ENCODE data around the gene FZD10.

The FZD10 gene

DNA sequence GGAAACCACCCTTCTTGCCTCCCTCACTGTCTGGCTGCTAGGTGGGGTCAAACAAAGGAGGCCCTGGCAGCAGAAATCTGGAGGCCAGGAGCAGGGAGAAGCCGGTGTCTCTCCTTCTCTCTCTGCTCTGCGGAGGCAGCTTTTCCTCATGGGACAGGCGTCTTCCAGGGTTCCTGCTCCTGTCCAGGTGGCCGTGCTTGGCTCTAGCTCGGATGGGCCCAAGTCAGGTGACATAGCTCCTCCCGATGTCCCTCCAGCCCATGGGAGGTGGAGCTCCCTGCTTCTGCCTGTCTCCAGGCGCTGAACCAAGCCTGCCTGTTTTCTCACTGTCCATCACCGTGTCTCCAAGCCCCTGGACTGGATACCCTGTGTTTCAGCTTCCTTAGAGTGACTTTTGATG lies 30.5 kb upstream of the FZD10 start:
- DNase-seq (ENCODE audit: low read depth in 1 of 2, low spot score in 1 of 2), result no peak

DNA sequence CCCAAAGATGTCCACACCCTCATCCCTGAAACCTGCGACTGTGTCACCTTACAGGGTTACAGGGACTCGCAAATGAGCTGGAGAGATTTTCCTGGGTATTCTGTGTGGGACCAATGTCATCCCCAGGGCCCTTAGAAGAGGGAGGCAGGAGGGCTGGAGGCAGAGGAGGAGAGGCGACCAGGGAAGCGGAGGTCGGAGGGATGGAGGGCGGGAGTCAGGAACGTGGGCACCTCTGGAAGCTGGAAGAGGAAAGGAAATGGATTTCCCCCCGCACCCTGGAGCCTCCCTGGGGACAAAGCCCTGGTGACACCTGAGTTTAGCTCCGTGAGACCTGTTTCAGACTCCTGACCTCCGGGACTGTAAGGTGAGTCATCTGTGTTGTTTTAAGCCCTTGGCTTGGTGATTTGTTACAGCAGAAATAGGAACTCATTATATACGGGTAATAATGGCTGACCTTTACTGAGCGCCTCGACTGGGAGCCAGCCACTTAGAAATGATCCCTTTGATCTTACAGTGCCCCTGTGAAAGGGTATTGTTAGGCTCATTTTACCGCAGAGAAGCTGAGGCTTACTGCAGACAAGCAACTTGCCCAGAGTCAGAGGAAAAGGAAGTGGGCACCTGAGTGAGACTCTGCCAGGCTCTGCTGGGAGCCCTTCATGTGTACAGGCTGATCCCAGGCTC lies 29.3 kb upstream of the FZD10 start:
- no peak for DNase-seq (ENCODE audit: low read depth in 1 of 2, low spot score in 1 of 2)

GRCh38 chr12:130133851-130134562 lies 28.3 kb upstream of the FZD10 start:
- no peak for DNase-seq (ENCODE audit: low read depth in 1 of 2, low spot score in 1 of 2)

- no peak for DNase-seq (ENCODE audit: low read depth in 1 of 2, low spot score in 1 of 2)
These were observed 27.7 kb upstream of the FZD10 start for GRCh38 chr12:130134563-130134915.

- DNase-seq (ENCODE audit: low read depth in 1 of 2, low spot score in 1 of 2), result no peak
These were observed 25.7 kb upstream of the FZD10 start for GRCh38 chr12:130136509-130137039.

- no peak for DNase-seq (ENCODE audit: low read depth in 1 of 2, low spot score in 1 of 2)
These were observed 24.9 kb upstream of the FZD10 start for GRCh38 chr12:130137040-130138018.

DNA sequence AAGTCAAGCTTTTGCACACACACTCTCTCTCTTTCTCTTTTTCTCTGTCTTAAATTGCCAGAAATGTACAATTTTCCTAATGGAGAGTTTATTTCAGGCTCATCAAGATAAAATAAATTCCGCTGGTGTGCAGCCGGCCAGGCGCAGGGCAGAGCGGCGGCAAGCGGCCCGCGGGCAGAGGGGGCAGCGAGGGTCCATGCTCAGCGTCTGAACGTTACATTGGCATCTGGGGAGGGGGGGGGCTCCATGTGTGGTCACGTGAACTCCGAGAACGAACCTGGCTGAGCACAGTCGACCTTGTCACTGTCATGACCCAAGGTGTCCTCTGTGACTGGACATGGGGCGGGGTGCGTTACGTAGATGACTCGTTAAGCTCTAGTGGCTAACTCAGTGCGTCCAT lies 23.8 kb upstream of the FZD10 start:
- no peak for DNase-seq (ENCODE audit: low read depth in 1 of 2, low spot score in 1 of 2)

- DNase-seq (ENCODE audit: low read depth in 1 of 2, low spot score in 1 of 2), result no peak
These were observed 22.5 kb upstream of the FZD10 start for GRCh38 chr12:130139567-130140421.

GRCh38 chr12:130141105-130141504 lies 21.2 kb upstream of the FZD10 start:
- DNase-seq (ENCODE audit: low read depth in 1 of 2, low spot score in 1 of 2), result no peak

- DNase-seq (ENCODE audit: low read depth in 1 of 2, low spot score in 1 of 2), result no peak
These were observed 20.2 kb upstream of the FZD10 start for GRCh38 chr12:130141901-130142683.

- DNase-seq (ENCODE audit: low read depth in 1 of 2, low spot score in 1 of 2), result no peak
These were observed 19.5 kb upstream of the FZD10 start for GRCh38 chr12:130142736-130143135.

DNA sequence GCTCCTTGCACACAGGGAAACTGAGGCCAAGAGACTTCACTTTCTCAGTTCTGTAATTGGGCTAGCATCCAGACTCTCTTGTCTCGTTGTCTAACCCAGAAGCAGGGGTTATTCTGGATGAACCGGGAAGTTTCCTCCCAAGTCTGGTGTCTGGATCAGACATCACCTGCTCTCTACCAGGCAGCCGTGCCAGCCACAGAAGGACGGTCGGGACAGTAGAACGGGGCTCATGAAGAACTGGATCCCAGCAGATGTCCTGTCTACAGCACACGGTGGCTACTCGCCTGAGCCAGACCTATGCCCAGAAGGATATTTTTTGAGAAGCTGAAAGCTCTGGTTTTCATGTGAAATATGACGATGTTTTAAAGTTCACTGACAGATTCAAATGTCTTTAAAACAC lies 19.1 kb upstream of the FZD10 start:
- DNase-seq (ENCODE audit: low read depth in 1 of 2, low spot score in 1 of 2), result no peak

DNA sequence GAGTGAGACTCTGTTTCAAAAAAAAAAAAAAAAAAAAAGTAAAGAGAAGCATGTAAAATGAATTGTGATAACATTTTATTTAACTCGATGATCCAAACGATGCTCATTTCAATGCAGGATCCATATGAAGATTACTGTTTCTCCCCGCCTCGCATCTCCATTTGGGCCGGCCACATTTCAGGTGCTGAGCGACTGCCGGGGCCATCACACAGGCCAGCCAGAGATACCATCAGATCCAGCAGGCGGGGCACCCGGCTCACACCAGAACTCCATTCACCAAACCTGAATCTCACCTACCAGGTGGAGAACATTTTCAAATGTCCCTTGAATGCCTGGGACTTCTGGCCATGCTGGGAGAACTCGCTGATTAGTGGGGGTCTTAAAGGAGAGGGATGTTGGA lies 18.0 kb upstream of the FZD10 start:
- DNase-seq (ENCODE audit: low read depth in 1 of 2, low spot score in 1 of 2), result no peak

DNA sequence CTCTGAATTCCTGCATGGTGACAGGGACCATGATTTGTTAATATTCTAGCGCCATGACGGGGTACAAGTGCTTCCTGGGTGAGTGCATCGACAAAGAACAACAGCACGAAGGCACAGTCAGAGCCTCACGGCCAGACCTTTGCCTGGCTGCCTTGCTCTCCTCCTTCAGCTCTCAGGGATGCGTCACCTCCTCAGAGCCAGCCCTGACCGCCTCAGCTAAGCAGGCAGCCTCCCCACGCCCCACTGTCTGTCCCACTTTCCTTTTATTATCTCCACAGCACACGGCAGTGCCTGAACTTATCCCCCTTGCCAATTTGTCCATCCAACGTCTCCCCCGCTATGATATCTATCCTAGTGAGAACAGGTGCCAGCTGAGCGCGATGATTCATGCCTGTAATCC lies 16.5 kb upstream of the FZD10 start:
- DNase-seq (ENCODE audit: low read depth in 1 of 2, low spot score in 1 of 2), result no peak

DNA sequence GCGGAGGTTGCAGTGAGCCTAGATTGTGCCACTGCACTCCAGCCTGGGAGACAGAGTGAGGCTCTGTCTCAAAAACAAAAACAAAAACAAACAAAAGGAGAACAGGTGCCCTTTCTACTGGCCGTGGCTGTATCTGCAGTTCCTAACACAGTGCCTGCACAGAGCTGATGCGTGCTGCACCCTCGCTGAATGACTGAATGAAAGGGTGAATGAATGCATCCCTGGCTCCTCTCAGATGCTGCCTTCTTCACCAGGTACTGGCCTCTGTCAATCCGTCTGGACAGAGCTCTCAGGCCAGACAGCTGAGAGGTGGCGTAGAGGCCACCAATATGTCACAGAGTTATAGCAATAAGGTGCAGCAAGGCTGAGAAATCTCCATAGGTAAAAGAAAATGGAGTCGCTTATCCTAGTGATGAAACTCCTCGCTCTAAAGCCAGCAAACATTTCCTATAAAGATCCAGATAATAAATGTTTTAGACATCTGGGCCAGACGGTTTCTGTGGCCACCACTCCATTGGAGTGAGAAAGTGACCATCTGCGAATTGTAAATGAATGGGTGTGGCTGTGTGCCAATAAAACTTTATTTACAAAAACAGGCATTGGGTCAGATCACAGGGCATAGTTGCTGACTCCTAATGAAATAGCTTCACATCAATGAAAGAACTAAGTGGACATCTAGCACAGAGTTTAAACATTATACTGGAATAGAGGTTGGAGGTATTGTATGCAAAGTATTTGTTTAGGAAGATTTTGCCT lies 15.9 kb upstream of the FZD10 start:
- DNase-seq (ENCODE audit: low read depth in 1 of 2, low spot score in 1 of 2), result no peak

DNA sequence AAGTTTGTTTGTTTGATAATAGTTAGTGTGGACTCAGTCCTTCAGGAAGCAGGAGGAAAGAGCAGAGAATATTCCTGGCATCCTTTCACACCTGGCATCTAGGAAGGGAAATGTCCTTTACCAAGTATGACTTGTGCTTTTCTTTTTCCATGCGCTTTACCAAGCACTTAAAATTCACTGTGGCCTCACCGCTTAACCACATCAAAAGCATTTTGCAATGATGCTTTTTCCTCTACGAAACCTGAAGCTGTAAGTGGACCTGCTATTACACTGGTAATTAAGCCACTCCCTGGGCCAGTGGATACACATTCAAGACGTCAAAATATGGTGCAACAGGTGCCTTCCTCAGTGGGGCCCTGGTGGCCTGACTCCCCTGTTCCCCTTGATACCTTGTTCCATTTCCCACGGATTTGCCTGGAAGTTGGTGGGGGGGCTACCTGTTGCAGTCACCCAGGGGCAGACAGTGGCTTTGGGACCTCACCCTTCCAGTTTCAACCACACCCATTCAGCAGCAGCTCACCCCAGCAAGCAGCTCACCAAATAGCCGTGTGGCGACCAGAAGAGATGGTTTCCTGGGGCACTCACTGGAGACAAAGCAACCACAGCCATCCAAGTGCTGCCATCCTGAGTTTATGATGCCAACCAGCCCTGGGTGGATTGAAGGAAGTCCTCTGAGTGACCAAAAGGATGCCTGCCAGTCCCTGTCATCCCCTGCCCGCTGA lies 14.2 kb upstream of the FZD10 start:
- DNase-seq (ENCODE audit: low read depth in 1 of 2, low spot score in 1 of 2), result no peak

- no peak for DNase-seq (ENCODE audit: low read depth in 1 of 2, low spot score in 1 of 2)
These were observed 10.4 kb upstream of the FZD10 start for GRCh38 chr12:130151846-130152245.

GRCh38 chr12:130152386-130152785 lies 9.9 kb upstream of the FZD10 start:
- no peak for DNase-seq (ENCODE audit: low read depth in 1 of 2, low spot score in 1 of 2)

DNA sequence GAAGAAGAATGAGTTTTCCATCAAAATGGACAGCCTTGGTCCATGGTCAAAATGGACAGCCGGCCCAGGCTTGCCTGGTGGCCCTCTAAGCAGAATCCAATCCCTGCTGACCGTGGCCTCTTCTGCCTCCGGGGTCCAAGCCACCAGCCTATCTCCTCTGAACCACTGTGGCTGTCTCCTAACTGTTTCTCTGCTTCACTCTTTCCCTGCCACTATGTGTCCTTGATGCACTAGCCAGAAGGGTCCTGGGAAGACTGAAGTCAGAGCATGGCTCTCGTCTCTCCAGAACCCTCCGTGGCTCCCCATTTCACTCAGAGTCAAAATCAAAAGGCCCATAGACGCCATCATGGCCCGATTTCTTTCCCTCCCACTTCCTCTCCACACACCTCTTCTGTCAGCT lies 8.5 kb upstream of the FZD10 start:
- no peak for DNase-seq (ENCODE audit: low read depth in 1 of 2, low spot score in 1 of 2)
